HepG2 (cell line): ENCODE measurements around the gene SP1. TPM values are rescaled to one million over a fixed set of nuclear protein-coding genes. Genes with fewer than 3 reads are reported as not detected.

Experiments
- GABPA ChIP-seq, 2 experiments: IDR thresholded peaks; 2 replicates each; pipeline ENCODE4 v1.6.1; 2011 to 2016; ENCODE audit warnings: low read depth in 2 of 2, low read length in 1 of 2, missing biosample characterization in 1 of 2, missing genetic modification characterization in 1 of 2
- KAT8 ChIP-seq: IDR thresholded peaks from 2 replicates; pipeline ENCODE4 v1.6.1; 2016; ENCODE audit warnings: missing genetic modification reagents, missing compliant biosample characterization
- MXD4 ChIP-seq: IDR thresholded peaks from 2 replicates; pipeline ENCODE4 v1.6.1; 2016; ENCODE audit warnings: mild to moderate bottlenecking, missing biosample characterization, missing genetic modification reagents
- NAIF1 ChIP-seq: sonication (generic); formaldehyde crosslinking; IDR thresholded peaks from 2 replicates; pipeline ENCODE4 v1.5.0; 2020; ENCODE audit warnings: mild to moderate bottlenecking, missing genetic modification reagents, borderline replicate concordance
- NFE2 ChIP-seq: sonication (generic); formaldehyde crosslinking; IDR thresholded peaks from 2 replicates; pipeline ENCODE4 v1.4.0; 2020; ENCODE audit warnings: missing genetic modification reagents
- NKX3-1 ChIP-seq: sonication (generic); formaldehyde crosslinking; IDR thresholded peaks from 2 replicates; pipeline ENCODE4 v1.5.0; 2020; ENCODE audit warnings: missing genetic modification reagents
- SETDB1 ChIP-seq: sonication (generic); formaldehyde crosslinking; IDR thresholded peaks from 2 replicates; pipeline ENCODE4 v1.5.1; 2020; ENCODE audit warnings: missing genetic modification reagents, mild to moderate bottlenecking, borderline replicate concordance
- ZNF550 ChIP-seq: sonication (generic); formaldehyde crosslinking; IDR thresholded peaks from 2 replicates; pipeline ENCODE4 v1.4.0; 2020; ENCODE audit warnings: mild to moderate bottlenecking, missing genetic modification reagents, borderline replicate concordance
- ZNF75D ChIP-seq: sonication (generic); formaldehyde crosslinking; IDR thresholded peaks from 2 replicates; pipeline ENCODE4 v1.8.1; 2023; ENCODE audit warnings: missing genetic modification reagents, mild to moderate bottlenecking, borderline replicate concordance
- polyA plus RNA-seq, 8 experiments: library from polyadenylated mRNA; depleted of rRNA in 3 of 8; stranded (reverse) in 7 of 8; unstranded in 1 of 8; fragments of >200 nt; fragmentation: Illumina TruSeq in 4 of 8; extraction: Trizol in 4 of 8; gene quantifications; 2 replicates each; pipeline versions ENCODE4 v1.2.1 to v1.2.3, GENCODE V29; 2011 to 2016; ENCODE audit warnings: low read depth in 4 of 8, missing spikeins in 1 of 8, mixed read lengths in 1 of 8; ENCODE audit not compliant: insufficient read depth in 1 of 8
- total RNA-seq, 5 experiments: library from RNA; depleted of rRNA; stranded (reverse); fragments of >200 nt; fragmentation: Illumina TruSeq; extraction: Trizol; gene quantifications; 2 replicates each; pipeline ENCODE4 v1.2.3, GENCODE V29; 2016; ENCODE audit warnings: low read depth in 1 of 5
- TF ChIP-seq, protein P1 (sequence below): sonication (generic); formaldehyde crosslinking; IDR thresholded peaks from 2 replicates; pipeline ENCODE4 v1.5.1; 2020; ENCODE audit warnings: mild to moderate bottlenecking, missing genetic modification reagents, borderline replicate concordance
- TF ChIP-seq, protein P2 (sequence below): sonication (generic); formaldehyde crosslinking; IDR thresholded peaks from 2 replicates; pipeline ENCODE4 v1.9.0; 2022; ENCODE audit warnings: low read depth, missing genetic modification reagents
- TF ChIP-seq, protein P3 (sequence below), 2 experiments: sonication (generic) in 1 of 2; formaldehyde crosslinking in 1 of 2; IDR thresholded peaks; 2 replicates each; pipeline versions ENCODE4 v1.4.0 to v1.6.1; 2018 to 2020; ENCODE audit warnings: missing genetic modification reagents in 2 of 2, borderline replicate concordance in 1 of 2, low read depth in 1 of 2, mild to moderate bottlenecking in 1 of 2, missing biosample characterization in 1 of 2
- TF ChIP-seq, protein P4 (sequence below): sonication (generic); formaldehyde crosslinking; IDR thresholded peaks from 2 replicates; pipeline ENCODE4 v1.4.0; 2020; ENCODE audit warnings: low read depth, mild to moderate bottlenecking, missing genetic modification reagents
- TF ChIP-seq, protein P5 (sequence below): sonication (generic); formaldehyde crosslinking; IDR thresholded peaks from 2 replicates; pipeline ENCODE4 v1.5.0; 2020; ENCODE audit warnings: missing genetic modification reagents, mild to moderate bottlenecking, borderline replicate concordance

Gene SP1
- total and polyA plus RNA-seq, 2 of the 13 experiments (the other 11 are each of a cell fraction or from before 2014, with no cell fraction given): 26.5 to 27.5 TPM

DNA sequence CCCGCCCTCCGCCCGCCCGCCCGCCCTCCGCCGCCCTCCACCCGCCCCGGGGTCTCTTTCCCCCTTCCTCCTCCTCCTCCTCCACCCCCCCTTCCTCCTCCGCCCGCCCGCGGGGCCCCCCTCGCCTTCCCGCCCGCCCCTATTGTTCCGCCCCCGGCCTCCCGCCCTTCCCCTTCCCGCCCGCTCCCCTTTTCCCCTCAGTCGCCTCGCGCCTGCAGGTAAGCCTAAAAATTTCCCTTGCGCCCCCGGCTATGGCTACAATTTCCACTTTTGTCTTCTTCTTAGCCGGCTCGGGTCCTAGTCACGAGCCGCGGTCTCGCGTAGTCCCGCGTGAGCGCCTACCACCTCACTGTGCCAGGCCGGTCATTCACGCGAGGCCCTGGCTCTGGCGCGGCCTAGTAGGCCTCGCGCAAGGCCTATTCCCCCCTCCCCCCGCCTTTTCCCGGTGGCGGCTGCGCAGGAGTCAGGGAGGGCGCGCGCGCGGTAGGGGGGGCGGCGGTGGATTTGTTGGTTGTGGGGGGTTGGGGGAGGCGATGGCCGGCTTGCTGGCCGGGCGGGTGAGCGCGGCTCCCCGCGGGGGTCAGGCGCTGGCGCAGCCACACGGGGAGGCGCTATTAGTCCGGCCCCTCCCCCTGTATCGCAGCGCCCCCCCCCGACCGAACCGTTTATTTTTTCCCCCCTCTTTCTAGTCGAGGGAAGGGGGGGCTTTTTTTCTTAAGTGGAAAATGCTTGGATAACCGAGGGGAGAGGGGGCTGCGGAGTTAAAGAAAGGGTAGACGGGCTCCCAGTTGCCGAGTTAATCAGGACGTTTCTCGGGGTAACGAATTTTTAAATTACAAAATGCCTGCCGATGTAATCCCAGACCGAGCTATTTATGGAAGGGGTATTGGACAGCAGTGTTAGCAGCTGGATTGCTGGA is 72.4 kb downstream of the SP1 start (continued):
- TF ChIP-seq, protein P1, sequence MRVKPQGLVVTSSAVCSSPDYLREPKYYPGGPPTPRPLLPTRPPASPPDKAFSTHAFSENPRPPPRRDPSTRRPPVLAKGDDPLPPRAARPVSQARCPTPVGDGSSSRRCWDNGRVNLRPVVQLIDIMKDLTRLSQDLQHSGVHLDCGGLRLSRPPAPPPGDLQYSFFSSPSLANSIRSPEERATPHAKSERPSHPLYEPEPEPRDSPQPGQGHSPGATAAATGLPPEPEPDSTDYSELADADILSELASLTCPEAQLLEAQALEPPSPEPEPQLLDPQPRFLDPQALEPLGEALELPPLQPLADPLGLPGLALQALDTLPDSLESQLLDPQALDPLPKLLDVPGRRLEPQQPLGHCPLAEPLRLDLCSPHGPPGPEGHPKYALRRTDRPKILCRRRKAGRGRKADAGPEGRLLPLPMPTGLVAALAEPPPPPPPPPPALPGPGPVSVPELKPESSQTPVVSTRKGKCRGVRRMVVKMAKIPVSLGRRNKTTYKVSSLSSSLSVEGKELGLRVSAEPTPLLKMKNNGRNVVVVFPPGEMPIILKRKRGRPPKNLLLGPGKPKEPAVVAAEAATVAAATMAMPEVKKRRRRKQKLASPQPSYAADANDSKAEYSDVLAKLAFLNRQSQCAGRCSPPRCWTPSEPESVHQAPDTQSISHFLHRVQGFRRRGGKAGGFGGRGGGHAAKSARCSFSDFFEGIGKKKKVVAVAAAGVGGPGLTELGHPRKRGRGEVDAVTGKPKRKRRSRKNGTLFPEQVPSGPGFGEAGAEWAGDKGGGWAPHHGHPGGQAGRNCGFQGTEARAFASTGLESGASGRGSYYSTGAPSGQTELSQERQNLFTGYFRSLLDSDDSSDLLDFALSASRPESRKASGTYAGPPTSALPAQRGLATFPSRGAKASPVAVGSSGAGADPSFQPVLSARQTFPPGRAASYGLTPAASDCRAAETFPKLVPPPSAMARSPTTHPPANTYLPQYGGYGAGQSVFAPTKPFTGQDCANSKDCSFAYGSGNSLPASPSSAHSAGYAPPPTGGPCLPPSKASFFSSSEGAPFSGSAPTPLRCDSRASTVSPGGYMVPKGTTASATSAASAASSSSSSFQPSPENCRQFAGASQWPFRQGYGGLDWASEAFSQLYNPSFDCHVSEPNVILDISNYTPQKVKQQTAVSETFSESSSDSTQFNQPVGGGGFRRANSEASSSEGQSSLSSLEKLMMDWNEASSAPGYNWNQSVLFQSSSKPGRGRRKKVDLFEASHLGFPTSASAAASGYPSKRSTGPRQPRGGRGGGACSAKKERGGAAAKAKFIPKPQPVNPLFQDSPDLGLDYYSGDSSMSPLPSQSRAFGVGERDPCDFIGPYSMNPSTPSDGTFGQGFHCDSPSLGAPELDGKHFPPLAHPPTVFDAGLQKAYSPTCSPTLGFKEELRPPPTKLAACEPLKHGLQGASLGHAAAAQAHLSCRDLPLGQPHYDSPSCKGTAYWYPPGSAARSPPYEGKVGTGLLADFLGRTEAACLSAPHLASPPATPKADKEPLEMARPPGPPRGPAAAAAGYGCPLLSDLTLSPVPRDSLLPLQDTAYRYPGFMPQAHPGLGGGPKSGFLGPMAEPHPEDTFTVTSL (CRISPR knock-in tag): 0 out of 2 replicates have a peak, but pooled peaks have one; percentile 29
- TF ChIP-seq, protein P2, sequence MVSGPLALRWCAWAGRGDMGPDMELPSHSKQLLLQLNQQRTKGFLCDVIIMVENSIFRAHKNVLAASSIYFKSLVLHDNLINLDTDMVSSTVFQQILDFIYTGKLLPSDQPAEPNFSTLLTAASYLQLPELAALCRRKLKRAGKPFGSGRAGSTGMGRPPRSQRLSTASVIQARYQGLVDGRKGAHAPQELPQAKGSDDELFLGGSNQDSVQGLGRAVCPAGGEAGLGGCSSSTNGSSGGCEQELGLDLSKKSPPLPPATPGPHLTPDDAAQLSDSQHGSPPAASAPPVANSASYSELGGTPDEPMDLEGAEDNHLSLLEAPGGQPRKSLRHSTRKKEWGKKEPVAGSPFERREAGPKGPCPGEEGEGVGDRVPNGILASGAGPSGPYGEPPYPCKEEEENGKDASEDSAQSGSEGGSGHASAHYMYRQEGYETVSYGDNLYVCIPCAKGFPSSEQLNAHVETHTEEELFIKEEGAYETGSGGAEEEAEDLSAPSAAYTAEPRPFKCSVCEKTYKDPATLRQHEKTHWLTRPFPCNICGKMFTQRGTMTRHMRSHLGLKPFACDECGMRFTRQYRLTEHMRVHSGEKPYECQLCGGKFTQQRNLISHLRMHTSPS: no peak
- no peak for TF ChIP-seq SETDB1 (CRISPR knock-in tag)
- TF ChIP-seq, protein P3, sequence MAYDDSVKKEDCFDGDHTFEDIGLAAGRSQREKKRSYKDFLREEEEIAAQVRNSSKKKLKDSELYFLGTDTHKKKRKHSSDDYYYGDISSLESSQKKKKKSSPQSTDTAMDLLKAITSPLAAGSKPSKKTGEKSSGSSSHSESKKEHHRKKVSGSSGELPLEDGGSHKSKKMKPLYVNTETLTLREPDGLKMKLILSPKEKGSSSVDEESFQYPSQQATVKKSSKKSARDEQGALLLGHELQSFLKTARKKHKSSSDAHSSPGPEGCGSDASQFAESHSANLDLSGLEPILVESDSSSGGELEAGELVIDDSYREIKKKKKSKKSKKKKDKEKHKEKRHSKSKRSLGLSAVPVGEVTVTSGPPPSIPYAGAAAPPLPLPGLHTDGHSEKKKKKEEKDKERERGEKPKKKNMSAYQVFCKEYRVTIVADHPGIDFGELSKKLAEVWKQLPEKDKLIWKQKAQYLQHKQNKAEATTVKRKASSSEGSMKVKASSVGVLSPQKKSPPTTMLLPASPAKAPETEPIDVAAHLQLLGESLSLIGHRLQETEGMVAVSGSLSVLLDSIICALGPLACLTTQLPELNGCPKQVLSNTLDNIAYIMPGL (CRISPR knock-in tag; IDR thresholded peaks at IDR 0.05; ENCODE audit: borderline replicate concordance in 1 of 2, low read depth in 1 of 2): peak in 1 of 2 experiments; percentile 86; a peak in 3 of 4 replicates
- TF ChIP-seq, protein P4, sequence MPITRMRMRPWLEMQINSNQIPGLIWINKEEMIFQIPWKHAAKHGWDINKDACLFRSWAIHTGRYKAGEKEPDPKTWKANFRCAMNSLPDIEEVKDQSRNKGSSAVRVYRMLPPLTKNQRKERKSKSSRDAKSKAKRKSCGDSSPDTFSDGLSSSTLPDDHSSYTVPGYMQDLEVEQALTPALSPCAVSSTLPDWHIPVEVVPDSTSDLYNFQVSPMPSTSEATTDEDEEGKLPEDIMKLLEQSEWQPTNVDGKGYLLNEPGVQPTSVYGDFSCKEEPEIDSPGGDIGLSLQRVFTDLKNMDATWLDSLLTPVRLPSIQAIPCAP (CRISPR knock-in tag): no peak
- TF ChIP-seq, protein P5, sequence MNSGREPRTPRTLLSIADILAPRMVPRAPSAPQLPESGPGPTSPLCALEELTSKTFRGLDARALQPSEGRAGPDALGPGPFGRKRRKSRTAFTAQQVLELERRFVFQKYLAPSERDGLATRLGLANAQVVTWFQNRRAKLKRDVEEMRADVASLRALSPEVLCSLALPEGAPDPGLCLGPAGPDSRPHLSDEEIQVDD (CRISPR knock-in tag): no peak
- TF ChIP-seq NKX3-1 (CRISPR knock-in tag): peak; percentile 52; the same call in 1 of the 2 replicates
- 0 out of 2 replicates have a peak, but pooled peaks have one; percentile 17 for TF ChIP-seq GABPA (IDR thresholded peaks at IDR 0.05; ENCODE audit: low read depth, low read length)
- TF ChIP-seq GABPA (CRISPR knock-in tag; IDR thresholded peaks at IDR 0.05; ENCODE audit: low read depth): 0 out of 2 replicates have a peak, but pooled peaks have one; percentile 53
- no peak for TF ChIP-seq MXD4 (CRISPR knock-in tag)
- TF ChIP-seq KAT8 (CRISPR knock-in tag): no peak
- no peak for TF ChIP-seq ZNF75D (CRISPR knock-in tag)
- TF ChIP-seq NFE2 (CRISPR knock-in tag): no peak
- TF ChIP-seq ZNF550: no peak
- no peak for TF ChIP-seq NAIF1 (CRISPR knock-in tag)
